Body of pancreas (tissue), 4 donors: ENCODE data around the gene SARNP. TPM values are rescaled to one million over a fixed set of nuclear protein-coding genes. Genes with fewer than 3 reads are reported as not detected.

Source experiments
- ATAC-seq: fragments of 150-250 bp; one replicate; pipeline ENCODE4 v1.9.1; 2016
- DNase-seq, 4 donors: peaks; one replicate each; pipeline ENCODE4 v3.0.0-alpha.2; 2019
- H3K27ac ChIP-seq, 4 donors: fragments of 200-600 bp; sonication (generic); 1 replicate in 3 of 4; 2 replicates in 1 of 4; pipeline versions ENCODE4 v1.5.1 to v1.6.1; 2016 to 2019; ENCODE audit warnings: mild to moderate bottlenecking in 1 of 4, mixed read lengths in 1 of 4, moderate library complexity in 1 of 4
- H3K27me3 ChIP-seq, 2 donors: fragments of 200-600 bp; sonication (generic); one replicate each; pipeline ENCODE4 v1.6.0; 2016; ENCODE audit warnings: mild to moderate bottlenecking in 1 of 2
- H3K36me3 ChIP-seq, 2 donors: fragments of 200-600 bp; sonication (generic); replicated peaks in 1 of 2; 2 replicates each; pipeline ENCODE4 v1.5.1; 2016; ENCODE audit warnings: low read depth in 2 of 2; ENCODE audit not compliant: insufficient read depth in 1 of 2
- H3K4me1 ChIP-seq: fragments of 200-600 bp; sonication (generic); one replicate; pipeline ENCODE4 v1.6.0; 2016
- H3K4me3 ChIP-seq, 2 donors: fragments of 200-600 bp; sonication (generic); 1 replicate in 1 of 2; 2 replicates in 1 of 2; pipeline ENCODE4 v1.5.1; 2016 to 2019
- H3K9me3 ChIP-seq, 3 donors: fragments of 200-600 bp; sonication (generic); 1 replicate in 2 of 3; 2 replicates in 1 of 3; pipeline ENCODE4 v1.5.1; 2016
- POLR2A ChIP-seq, 3 donors: fragments of 450-650 bp; IDR thresholded peaks; one replicate each; pipeline ENCODE4 v1.6.1; 2016; ENCODE audit warnings: antibody characterized with exemption in 3 of 3, mild to moderate bottlenecking in 2 of 3
- WGBS, 2 donors: methylation state at CpG; one replicate each; pipeline ENCODE4 v1.1.5; 2017; 5-methylcytosine and 5-hydroxymethylcytosine counted together
- intact Hi-C: fragments of 100-400 bp; cut with DNase I; formaldehyde crosslinking; loops from one replicate; pipeline ENCODE4 v1.15.1; 2023
- total RNA-seq, 2 donors: library from RNA; depleted of rRNA; stranded (reverse); fragments of >200 nt; gene quantifications; one replicate each; pipeline ENCODE4 v1.1.0, GENCODE V29; 2016
- TF ChIP-seq, protein P1 (sequence below), 7 experiments: fragments of 450-650 bp in 4 of 7; fragments of 200-600 bp in 3 of 7; sonication (generic) in 3 of 7; IDR thresholded peaks; one replicate each; pipeline ENCODE4 v1.5.1; 2016 to 2019; ENCODE audit warnings: antibody characterized with exemption in 7 of 7

SARNP gene
- total RNA-seq, 2 donors from 2014 or later, result 23.1 to 51.7 TPM

DNA sequence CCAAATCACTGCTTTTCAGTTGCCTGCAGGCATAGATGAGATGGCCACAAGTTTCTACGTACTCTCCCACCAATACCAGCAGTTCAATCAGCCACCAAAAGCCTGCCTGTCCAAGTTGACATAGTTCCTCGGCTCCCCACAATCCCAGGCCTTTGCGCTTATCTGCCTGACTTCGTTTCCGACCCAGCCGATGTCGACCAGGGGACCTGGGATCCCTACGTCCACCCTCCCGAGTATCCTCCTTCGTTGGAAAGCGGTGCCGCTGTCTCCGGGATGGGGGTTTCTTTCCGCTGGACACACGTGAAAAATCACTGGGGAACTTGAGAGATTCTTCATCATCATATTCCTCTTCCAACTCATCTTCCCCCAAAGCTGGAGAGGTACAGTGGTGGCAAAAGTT lies 10.3 kb upstream of the SARNP start:
- H3K27ac ChIP-seq, result peak overlapping the region in 2 of 4 donors; percentile 89
- H3K36me3 ChIP-seq, result no peaks in the 10 kb centered on the region
- ATAC-seq (no peak), DNase-seq (no peak)
- peaks cover 80% of the 10 kb centered on the region for H3K4me1 ChIP-seq
- H3K4me3 ChIP-seq, result no peak overlapping the region
- intact Hi-C loops, result loop anchor here (10.0 kb wide), 1 partner anchor 83 kb away; the partner anchor contains the start of gene GDF11
- H3K9me3 ChIP-seq, result no peaks in the 10 kb centered on the region
- 84 to 87% methylated on average over 14 to 15 of the region's 15 CpGs for WGBS, 2 donors
- TF ChIP-seq POLR2A (IDR thresholded peaks at IDR 0.05), result no peak
- TF ChIP-seq, protein P1, sequence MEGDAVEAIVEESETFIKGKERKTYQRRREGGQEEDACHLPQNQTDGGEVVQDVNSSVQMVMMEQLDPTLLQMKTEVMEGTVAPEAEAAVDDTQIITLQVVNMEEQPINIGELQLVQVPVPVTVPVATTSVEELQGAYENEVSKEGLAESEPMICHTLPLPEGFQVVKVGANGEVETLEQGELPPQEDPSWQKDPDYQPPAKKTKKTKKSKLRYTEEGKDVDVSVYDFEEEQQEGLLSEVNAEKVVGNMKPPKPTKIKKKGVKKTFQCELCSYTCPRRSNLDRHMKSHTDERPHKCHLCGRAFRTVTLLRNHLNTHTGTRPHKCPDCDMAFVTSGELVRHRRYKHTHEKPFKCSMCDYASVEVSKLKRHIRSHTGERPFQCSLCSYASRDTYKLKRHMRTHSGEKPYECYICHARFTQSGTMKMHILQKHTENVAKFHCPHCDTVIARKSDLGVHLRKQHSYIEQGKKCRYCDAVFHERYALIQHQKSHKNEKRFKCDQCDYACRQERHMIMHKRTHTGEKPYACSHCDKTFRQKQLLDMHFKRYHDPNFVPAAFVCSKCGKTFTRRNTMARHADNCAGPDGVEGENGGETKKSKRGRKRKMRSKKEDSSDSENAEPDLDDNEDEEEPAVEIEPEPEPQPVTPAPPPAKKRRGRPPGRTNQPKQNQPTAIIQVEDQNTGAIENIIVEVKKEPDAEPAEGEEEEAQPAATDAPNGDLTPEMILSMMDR (IDR thresholded peaks at IDR 0.05), result no peak
- no peaks in the 10 kb centered on the region for H3K27me3 ChIP-seq

DNA sequence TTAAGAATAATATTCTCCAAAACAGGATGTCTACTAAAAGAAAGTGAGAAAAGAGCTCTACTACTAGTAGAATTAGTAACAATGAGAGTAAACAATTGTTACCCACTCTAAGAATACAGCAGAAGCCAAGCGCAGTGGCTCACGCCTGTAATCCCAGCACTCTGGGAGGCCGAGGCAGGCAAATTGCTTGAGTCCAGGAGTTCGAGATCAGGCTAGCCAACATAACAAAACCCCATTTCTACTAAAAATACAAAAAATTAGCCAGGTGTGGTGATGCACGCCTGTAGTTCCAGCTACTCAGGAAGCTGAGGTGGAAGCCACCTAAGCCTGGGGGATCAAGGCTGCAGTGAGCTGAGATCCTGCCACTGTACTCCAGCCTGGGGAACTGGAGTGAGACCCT lies 7.2 kb upstream of the SARNP start:
- H3K27ac ChIP-seq, result peak overlapping the region in 2 of 4 donors; percentile 63 to 75
- H3K36me3 ChIP-seq, result peaks cover 0 to 12% of the 10 kb centered on the region in 2 donors
- no peak for DNase-seq
- H3K4me1 ChIP-seq, result peaks cover 72% of the 10 kb centered on the region
- intact Hi-C loops, result loop anchor here (10.0 kb wide), 1 partner anchor 80 kb away; the partner anchor contains the start of gene GDF11
- H3K4me3 ChIP-seq, result no peak overlapping the region
- H3K27me3 ChIP-seq, result no peaks in the 10 kb centered on the region
- TF ChIP-seq POLR2A (IDR thresholded peaks at IDR 0.05), result no peak
- TF ChIP-seq, protein P1 (IDR thresholded peaks at IDR 0.05), result no peak
- ATAC-seq, result no peak
- H3K9me3 ChIP-seq, result no peaks in the 10 kb centered on the region
- WGBS, 2 donors, result 90 to 91% methylated on average over 5 of the region's 5 CpGs

DNA sequence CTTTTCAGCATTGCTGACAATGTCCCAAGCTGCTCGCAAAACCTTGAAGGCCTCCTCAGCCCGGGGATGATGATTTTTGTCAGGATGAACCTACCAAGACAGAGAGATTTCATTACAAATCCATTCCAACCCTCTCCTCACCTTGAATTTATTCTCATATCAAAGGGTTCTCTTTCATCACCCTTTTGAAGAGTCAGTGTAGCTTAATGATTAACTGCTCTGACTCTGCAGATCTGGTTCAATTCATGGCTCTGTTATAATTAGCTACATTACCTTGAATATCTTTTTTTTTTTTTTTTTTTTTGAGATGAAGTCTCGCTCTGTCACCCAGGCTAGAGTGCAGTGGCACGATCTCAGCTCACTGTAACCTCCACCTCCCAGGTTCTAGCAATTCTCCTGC lies 5.9 kb upstream of the SARNP start:
- H3K4me1 ChIP-seq, result peaks cover 75% of the 10 kb centered on the region

DNA sequence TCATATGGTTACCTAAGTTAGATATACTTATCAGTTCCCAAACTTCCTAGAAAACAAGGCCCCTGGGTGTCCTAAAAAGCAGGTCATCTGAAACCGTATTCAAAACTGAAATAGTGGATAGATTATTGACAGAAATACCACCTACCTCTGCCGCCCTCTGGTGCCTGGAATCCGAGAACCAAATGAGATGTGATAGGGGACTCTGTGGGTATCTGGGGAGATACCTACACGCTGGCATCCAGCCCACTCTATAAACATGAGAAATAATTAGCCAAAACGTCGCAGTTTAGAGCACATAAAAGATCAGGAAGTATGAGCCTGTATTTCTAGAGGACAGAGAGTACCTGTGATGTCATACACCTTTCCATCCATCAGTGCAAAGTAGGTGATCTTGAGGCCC lies 4.7 kb upstream of the SARNP start:
- ATAC-seq, result no peak
- DNase-seq, result peak in 2 of 4 donors; percentile 49 to 53
- 16 to 19% methylated on average over 6 of the region's 6 CpGs for WGBS, 2 donors
- intact Hi-C loops, result loop anchor here (10.0 kb wide), 1 partner anchor 77 kb away; the partner anchor contains the start of gene GDF11
- TF ChIP-seq POLR2A (IDR thresholded peaks at IDR 0.05), result no peak
- TF ChIP-seq, protein P1 (IDR thresholded peaks at IDR 0.05), result peak in 6 of 7 experiments; percentile 24 to 50 (median 42)
- no peak overlapping the region for H3K4me3 ChIP-seq
- peak overlapping the region in 3 of 4 donors; percentile 58 to 75 (median 63) for H3K27ac ChIP-seq
- no peaks in the 10 kb centered on the region for H3K27me3 ChIP-seq
- H3K9me3 ChIP-seq, result no peaks in the 10 kb centered on the region
- peaks cover 65% of the 10 kb centered on the region for H3K4me1 ChIP-seq
- peaks cover 0 to 13% of the 10 kb centered on the region in 2 donors for H3K36me3 ChIP-seq

More for the DNA sequence above, 5.9 kb upstream of the SARNP start:
- WGBS, 2 donors, result 26 to 34% methylated on average over 4 of the region's 4 CpGs
- Histone ChIP-seq H3K27ac (peak overlapping the region; percentile 56 to 75 (median 60)), H3K27me3 (no peaks in the 10 kb centered on the region), H3K36me3 (peaks cover 0 to 13% of the 10 kb centered on the region in 2 donors), H3K4me3 (no peak overlapping the region), H3K9me3 (no peaks in the 10 kb centered on the region)
- intact Hi-C loops, result loop anchor here (10.0 kb wide), 1 partner anchor 79 kb away; the partner anchor contains the start of gene GDF11
- DNase-seq (no peak), ATAC-seq (peak; percentile 79)
- TF ChIP-seq, protein P1 (IDR thresholded peaks at IDR 0.05), result no peak
- TF ChIP-seq POLR2A (IDR thresholded peaks at IDR 0.05), result no peak

DNA sequence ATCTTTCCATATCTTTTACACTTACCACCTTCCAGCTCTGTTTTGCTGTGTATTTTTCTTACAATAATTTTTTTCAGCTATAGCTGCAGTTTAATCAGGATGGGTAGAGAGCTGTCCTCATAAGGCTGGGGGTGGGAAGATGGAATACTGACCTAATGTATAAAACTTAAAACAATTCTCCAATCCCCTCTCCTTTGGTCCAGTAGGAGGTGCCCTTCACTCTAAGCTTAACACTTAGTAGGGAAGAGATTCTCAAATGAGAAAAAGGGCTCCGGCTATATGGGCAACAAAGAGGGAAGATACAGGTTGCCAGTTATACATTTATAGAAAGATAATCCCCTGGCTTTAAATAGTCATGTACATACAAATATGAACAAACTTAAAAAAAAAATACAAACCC lies 3.2 kb upstream of the SARNP start:
- Histone ChIP-seq H3K4me3 (no peak overlapping the region), H3K36me3 (peaks cover 0 to 13% of the 10 kb centered on the region in 2 donors), H3K27me3 (no peaks in the 10 kb centered on the region), H3K27ac (no peak overlapping the region), H3K9me3 (no peaks in the 10 kb centered on the region), H3K4me1 (peaks cover 60% of the 10 kb centered on the region)
- intact Hi-C loops, result loop anchor here (10.0 kb wide), 1 partner anchor 76 kb away; the partner anchor contains the start of gene GDF11
- no peak for DNase-seq
- no peak for TF ChIP-seq POLR2A (IDR thresholded peaks at IDR 0.05)
- TF ChIP-seq, protein P1 (IDR thresholded peaks at IDR 0.05), result no peak
- no peak for ATAC-seq
- 90 to 95% methylated on average over 1 of the region's 1 CpG for WGBS, 2 donors
